Right ventricle myocardium inferior (tissue), 1 donor: ENCODE data around the gene ZMYM2. TPM values are rescaled to one million over a fixed set of nuclear protein-coding genes. Genes with fewer than 3 reads are reported as not detected.

Experiments used
- ATAC-seq: fragments of 200-7000 bp; cut with Tn5 transposase; one replicate; pipeline ENCODE4 v1.9.1; 2020; ENCODE audit warnings: mild to moderate bottlenecking, moderate library complexity
- DNase-seq: peaks from one replicate; pipeline ENCODE4 v3.0.0; 2021; ENCODE audit errors: missing footprints
- intact Hi-C: fragments of 100-400 bp; cut with DNase I; formaldehyde crosslinking; loops from one replicate; pipeline ENCODE4 v1.11.0; 2022
- total RNA-seq: library from RNA; stranded (reverse); fragmentation: NEBNext Ultra II Directional; extraction: Animal tissue kit (Norgen Biotek cat#: 25700); gene quantifications from one replicate; pipeline ENCODE4 v1.2.1, GENCODE V29; 2021
- donor health status: DM: no; HTN: yes; CAD: no; lungs with severe emphysema.

Gene ZMYM2
- total RNA-seq, 1 donor from 2014 or later: 50.3 TPM

- intact Hi-C loops: no loop called here
- DNase-seq (no peak), ATAC-seq (no peak)
These were observed 116.4 kb downstream of the ZMYM2 start for GRCh38 chr13:20074966-20075365.

GRCh38 chr13:20077086-20077485, 118.6 kb downstream of the ZMYM2 start:
- intact Hi-C loops: no loop called here
- no peak for ATAC-seq
- no peak for DNase-seq

- ATAC-seq (peak; percentile 93), DNase-seq (no peak)
- intact Hi-C loops: loop anchor here (5.0 kb wide), 1 partner anchor 47 kb away; no protein-coding TSS in a partner anchor
These were observed 122.0 kb downstream of the ZMYM2 start for GRCh38 chr13:20080377-20081164.

GRCh38 chr13:20090349-20090748, 131.8 kb downstream of the ZMYM2 start:
- no peak for DNase-seq
- intact Hi-C loops: loop anchor here (2.0 kb wide), 1 partner anchor 72 kb away; no protein-coding TSS in a partner anchor
- no peak for ATAC-seq

- ATAC-seq: no peak
- intact Hi-C loops: no loop called here
- DNase-seq: no peak
These were observed 135.4 kb downstream of the ZMYM2 start for GRCh38 chr13:20093951-20094350.

GRCh38 chr13:20099319-20099718, 140.8 kb downstream of the ZMYM2 start:
- intact Hi-C loops: no loop called here
- no peak for ATAC-seq

GRCh38 chr13:20101467-20102316, 143.2 kb downstream of the ZMYM2 start:
- DNase-seq (no peak), ATAC-seq (no peak)
- intact Hi-C loops: no loop called here

More at GRCh38 chr13:20099319-20099718, 140.8 kb downstream of the ZMYM2 start:
- DNase-seq: no peak

- DNase-seq (no peak), ATAC-seq (no peak)
- intact Hi-C loops: no loop called here
These were observed 144.1 kb downstream of the ZMYM2 start for GRCh38 chr13:20102525-20103180.

- DNase-seq (no peak), ATAC-seq (no peak)
- intact Hi-C loops: no loop called here
These were observed 146.7 kb downstream of the ZMYM2 start for GRCh38 chr13:20105161-20105689.

GRCh38 chr13:20106742-20107141, 148.2 kb downstream of the ZMYM2 start:
- intact Hi-C loops: no loop called here
- DNase-seq: no peak
- no peak for ATAC-seq

- no peak for ATAC-seq
- DNase-seq: no peak
- intact Hi-C loops: no loop called here
These were observed 150.5 kb downstream of the ZMYM2 start for GRCh38 chr13:20109037-20109436.

- ATAC-seq (no peak), DNase-seq (no peak)
- intact Hi-C loops: no loop called here
These were observed 155.6 kb downstream of the ZMYM2 start for GRCh38 chr13:20114066-20114610.

GRCh38 chr13:20116213-20116612, 157.7 kb downstream of the ZMYM2 start:
- ATAC-seq (no peak), DNase-seq (no peak)
- intact Hi-C loops: no loop called here

GRCh38 chr13:20118268-20119140, 160.0 kb downstream of the ZMYM2 start:
- DNase-seq (peak; percentile 74), ATAC-seq (peak; percentile 82)
- intact Hi-C loops: no loop called here

- DNase-seq: no peak
- intact Hi-C loops: no loop called here
- ATAC-seq: no peak
These were observed 161.4 kb downstream of the ZMYM2 start for GRCh38 chr13:20119960-20120359.

- intact Hi-C loops: no loop called here
- ATAC-seq (no peak), DNase-seq (no peak)
These were observed 162.6 kb downstream of the ZMYM2 start for GRCh38 chr13:20121159-20121525.

GRCh38 chr13:20124303-20124702, 165.8 kb downstream of the ZMYM2 start:
- DNase-seq (no peak), ATAC-seq (no peak)
- intact Hi-C loops: no loop called here
